Superior temporal gyrus (tissue), 1 donor: ENCODE data around the gene KEL.
A peak's percentile ranks its signal among the peaks of the same experiment; 100 is the strongest.

Experiments used
- DNase-seq: peaks from one replicate; pipeline ENCODE4 v3.0.0-alpha.2; 2016; ENCODE audit errors: extremely low spot score

Gene KEL

GRCh38 chr7:142927085-142927745 lies 34.9 kb downstream of the KEL start:
- no peak for DNase-seq

- DNase-seq, result no peak
These were observed 36.8 kb downstream of the KEL start for GRCh38 chr7:142925413-142925812.

DNA sequence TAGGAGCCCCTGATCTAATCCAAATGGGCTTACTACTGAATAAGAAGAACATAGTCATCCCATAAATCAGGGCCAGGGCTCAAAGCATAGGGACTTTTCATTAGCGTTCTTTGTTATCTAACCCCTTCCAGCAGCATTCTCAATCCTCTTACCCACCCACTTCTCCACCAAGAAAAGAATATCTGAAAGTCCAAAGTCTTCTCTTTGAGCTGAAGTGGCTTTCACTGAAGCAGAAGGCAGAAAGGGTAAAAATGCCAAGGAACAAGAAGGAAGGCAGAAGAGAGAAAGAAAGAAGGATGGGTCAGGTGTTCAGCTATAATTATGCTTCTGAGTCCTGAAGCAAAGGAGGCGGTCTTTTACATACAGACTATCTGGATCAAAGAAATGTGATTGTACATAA lies 38.8 kb downstream of the KEL start:
- DNase-seq, result no peak

- no peak for DNase-seq
These were observed 42.5 kb downstream of the KEL start for GRCh38 chr7:142919656-142920055.

- no peak for DNase-seq
These were observed 43.3 kb downstream of the KEL start for GRCh38 chr7:142918901-142919300.

DNA sequence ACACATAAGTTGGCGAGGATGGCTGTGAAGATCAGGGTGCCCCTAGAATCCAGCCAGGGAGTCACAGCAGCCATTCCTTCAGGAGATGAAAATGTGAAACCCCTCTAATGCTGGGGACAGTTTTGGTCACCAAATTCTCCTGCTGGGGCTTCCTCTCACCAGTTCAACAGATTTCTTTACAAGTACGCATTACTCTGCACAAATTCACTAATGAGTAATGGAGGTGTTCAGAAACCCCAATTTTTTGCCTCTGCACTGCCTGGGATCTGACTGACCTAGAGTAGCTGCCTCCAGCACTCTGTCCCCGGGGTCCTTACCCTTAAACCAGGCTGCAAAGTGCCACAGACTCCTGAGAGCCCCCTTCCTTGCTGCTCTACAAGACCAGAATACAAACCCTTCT lies 44.7 kb downstream of the KEL start:
- DNase-seq, result no peak

DNA sequence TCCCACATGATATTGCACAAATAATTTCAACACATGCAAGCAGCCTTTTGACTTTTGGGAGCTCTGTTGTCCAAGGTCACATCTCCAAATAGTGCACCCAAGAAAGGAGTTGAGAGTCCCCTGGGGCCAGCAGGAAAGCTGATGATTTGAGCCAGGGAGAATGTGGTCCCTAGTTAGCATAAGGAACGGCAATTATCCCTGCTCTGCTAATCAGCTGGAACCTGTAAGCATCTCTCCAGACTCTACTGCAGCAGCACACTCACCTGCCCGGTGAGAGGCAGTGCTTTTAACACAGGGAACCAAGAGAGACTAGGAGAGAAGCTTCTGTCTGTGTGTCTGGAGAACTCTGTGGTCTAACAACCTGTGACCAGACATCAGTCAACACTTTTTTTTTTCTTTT lies 45.7 kb downstream of the KEL start:
- DNase-seq, result no peak

DNA sequence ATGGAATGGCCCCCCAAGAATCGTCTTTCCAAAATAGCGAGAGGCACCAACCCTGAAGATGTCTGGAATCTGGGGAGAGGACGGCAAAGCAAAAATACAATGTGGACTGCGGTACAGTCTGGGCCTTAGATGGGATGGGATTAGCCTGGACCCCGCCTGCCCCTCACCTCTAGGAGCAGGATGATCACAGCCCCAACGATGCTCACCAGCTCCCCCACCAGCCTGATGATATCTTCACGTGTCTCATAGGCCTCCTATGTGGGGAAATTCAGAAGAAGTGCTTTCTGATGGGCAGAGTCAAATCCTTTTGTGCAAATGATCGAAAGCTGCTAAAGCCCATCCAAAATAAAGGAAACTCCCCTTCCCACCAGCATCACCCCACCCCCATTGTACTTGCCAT lies 46.8 kb downstream of the KEL start:
- no peak for DNase-seq

GRCh38 chr7:142914121-142914520 lies 48.0 kb downstream of the KEL start:
- no peak for DNase-seq

DNA sequence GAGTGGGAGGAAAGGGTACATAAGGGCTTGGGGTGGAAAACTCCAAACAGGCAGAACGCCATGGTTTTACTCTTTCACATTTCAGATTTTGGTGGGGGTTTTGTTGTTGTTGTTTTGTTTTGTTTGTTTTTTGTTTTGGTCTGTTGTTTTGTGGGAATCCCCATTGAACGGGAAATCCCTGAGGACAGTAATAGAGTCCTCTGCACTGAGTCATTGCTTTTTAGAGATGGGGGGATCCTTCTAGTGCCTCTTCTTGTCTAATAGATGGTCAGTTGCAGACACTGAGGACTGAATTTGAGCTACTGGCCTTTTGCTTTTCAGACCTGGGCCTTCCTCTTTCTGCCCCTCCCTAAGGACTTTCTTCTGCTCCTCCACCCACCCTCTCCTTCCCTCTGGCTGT lies 48.6 kb downstream of the KEL start:
- DNase-seq, result no peak

- DNase-seq, result no peak
These were observed 49.1 kb downstream of the KEL start for GRCh38 chr7:142913051-142913450.

DNA sequence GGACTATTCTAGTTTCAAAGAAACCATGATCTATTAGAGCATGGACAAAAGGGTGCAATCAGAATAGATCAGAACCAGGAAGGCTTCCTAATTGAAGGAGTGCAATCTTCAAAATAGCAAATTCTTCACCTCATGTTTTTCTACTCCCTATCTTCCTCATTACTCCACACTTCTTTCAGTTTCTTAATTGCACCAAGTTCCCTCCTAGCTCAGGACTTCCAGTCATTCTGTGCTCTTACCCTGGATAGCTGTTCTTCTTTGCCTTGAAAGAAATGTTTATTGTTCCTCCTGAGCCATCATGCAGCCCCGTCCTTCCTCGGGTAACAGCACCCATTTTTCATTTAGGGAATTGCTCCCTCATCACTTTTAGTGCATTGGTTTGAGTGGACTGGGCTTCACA lies 51.7 kb downstream of the KEL start:
- DNase-seq, result no peak

DNA sequence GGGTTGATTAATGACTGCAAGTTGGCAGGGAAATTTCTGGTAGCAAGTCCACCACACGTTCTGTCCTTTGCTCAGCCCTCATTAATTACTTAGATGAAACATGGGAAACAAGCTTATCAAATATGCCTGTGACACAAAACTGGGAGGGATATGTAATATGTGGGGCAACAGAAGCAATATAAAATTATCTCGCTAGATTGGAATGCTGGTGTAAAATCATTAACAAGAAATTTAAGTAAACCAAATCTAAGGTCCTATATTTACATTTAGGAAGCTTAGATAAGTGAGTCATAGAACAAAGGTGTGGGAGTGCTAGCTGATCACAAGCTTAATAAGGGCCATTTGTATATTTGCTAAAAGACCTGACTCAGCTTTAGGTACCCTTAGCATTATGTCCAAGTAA lies 52.1 kb downstream of the KEL start:
- no peak for DNase-seq

- DNase-seq, result peak; percentile 27
These were observed 53.0 kb downstream of the KEL start for GRCh38 chr7:142908921-142909890.

GRCh38 chr7:142908290-142908689 lies 53.9 kb downstream of the KEL start:
- no peak for DNase-seq

DNA sequence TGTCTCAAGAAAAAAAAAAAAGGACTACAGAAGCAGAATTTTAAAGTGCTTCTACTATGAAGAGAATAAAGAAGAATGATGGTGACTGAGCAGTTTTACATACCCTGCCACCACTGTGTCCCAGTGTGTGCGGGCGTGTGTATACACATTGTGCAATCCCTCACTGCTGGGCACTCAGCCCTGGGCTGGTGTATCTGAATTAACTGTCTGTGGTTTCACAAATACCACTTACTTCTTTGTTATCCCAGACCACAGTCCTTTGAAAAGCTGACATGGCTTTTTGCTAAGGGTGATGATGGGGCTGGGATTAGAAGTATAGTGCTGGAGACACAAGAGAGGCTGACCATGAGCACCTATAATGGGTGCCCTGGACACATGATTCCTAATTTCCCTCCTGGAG lies 55.5 kb downstream of the KEL start:
- DNase-seq, result no peak

DNA sequence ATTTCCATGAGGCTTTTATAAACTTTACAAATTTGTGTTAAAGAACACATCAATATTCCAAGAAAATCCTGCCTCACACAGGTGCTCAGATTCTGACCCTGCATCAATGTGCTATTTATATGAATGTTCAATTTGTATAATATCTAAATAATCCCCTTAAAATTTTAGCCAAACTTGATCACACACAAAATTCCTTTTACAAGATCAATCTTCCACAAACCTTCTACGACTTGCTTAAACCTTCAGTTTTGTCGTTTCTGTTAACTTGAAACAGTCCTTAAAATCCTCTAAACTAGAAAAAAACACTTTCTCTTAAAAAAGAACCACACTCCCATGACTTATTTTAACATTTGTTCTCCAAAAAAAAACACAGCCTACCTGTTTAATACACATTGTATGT lies 56.4 kb downstream of the KEL start:
- DNase-seq, result no peak

- no peak for DNase-seq
These were observed 58.0 kb downstream of the KEL start for GRCh38 chr7:142904128-142904527.

GRCh38 chr7:142901426-142902259 lies 60.5 kb downstream of the KEL start:
- no peak for DNase-seq

GRCh38 chr7:142899661-142900060 lies 62.5 kb downstream of the KEL start:
- DNase-seq, result no peak

DNA sequence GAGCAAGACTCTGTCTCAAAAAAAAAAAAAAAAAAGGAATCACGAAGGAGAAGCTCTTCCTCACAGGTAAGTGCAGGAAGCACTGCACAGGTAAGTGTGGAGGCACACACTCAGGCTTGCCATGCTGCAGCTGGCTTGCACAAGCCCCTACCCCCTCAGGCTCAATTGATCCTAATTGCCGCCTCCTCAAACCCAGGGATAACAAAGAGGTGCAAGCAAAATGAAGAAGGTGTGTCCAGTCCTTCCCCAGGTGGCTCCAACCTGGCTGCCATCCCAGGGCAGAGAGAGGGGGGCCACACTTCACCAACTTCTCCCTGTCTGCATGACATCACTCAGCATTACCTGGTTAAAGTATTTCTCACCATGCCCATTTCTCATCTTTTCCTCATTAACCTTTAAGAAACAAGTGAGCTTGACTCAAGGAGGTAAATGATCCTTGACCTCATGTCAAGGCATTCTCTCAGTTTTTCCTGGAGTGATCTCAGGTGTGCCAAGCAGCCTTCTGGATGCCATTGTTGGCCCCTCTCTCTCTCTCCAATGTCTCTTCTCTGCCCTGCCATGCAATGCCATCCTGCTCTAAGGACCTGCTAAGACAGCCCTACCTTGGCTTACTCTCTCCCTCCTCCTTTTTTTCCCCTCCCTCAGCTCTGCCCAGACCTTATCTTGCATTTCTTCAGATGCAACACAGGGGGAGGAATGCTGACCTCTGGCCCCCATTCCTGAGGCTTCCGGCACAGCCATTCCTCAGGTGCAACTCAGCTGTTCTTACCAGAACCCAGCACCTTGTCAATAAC lies 63.6 kb downstream of the KEL start:
- DNase-seq, result no peak
